VCaP (cell line): ENCODE data around the gene PSMG3.

Source experiments
- H3K27ac ChIP-seq: fragments of 450-650 bp; 2 replicates; pipeline ENCODE4 v1.5.1; 2017
- TF ChIP-seq, protein P1 (sequence below): fragments of 450-650 bp; conservative IDR thresholded peaks from 2 replicates; pipeline ENCODE4 v1.5.1; 2017; ENCODE audit warnings: mild to moderate bottlenecking, moderate library complexity

The PSMG3 gene, protein sequence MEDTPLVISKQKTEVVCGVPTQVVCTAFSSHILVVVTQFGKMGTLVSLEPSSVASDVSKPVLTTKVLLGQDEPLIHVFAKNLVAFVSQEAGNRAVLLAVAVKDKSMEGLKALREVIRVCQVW

DNA sequence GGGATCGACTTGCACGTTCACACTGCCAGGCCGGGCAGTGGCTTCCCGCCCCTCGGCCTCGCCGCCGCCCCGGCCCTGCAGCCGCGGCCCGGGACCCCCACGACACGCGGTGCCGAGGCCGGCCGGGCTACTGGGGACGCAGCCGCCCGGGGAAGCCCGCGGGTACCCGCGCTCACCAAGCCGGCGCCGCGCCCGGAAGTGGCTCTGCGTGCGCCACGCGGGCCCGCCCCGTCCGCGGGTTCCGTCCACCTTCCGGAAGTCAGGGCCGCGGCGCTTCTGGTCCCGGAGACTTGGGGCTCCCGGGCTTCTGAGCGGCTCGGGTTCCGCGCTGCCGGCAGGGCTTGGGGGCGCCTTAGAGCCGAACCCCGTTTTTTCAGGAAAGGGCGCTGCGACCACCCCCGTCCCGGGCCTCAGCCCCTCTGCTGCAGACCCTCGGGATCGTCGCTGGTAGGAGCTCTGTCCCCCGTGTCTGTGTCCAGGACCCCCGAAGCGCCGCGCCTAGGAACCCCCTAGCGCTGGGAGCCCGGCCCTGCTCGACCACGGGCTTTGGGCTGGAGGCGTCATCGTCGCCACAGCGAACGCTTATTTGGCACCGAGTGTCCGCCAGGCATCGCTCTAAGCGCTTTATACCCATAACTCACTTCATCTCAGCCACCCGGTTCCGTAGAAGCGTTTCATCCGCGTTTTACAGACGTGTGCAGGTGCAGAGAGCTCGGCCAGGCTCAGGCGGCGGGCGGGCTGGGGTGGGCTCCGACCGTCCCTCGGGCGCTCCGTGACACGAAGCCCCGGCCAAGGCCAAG lies at the start of gene PSMG3:
PSMG3 (minus strand) TSS at position 200 of the 800 bp plus-strand sequence. CDS start 693 bp downstream, outside the sequence.
- TF ChIP-seq, protein P1, sequence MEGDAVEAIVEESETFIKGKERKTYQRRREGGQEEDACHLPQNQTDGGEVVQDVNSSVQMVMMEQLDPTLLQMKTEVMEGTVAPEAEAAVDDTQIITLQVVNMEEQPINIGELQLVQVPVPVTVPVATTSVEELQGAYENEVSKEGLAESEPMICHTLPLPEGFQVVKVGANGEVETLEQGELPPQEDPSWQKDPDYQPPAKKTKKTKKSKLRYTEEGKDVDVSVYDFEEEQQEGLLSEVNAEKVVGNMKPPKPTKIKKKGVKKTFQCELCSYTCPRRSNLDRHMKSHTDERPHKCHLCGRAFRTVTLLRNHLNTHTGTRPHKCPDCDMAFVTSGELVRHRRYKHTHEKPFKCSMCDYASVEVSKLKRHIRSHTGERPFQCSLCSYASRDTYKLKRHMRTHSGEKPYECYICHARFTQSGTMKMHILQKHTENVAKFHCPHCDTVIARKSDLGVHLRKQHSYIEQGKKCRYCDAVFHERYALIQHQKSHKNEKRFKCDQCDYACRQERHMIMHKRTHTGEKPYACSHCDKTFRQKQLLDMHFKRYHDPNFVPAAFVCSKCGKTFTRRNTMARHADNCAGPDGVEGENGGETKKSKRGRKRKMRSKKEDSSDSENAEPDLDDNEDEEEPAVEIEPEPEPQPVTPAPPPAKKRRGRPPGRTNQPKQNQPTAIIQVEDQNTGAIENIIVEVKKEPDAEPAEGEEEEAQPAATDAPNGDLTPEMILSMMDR: 0 out of 2 replicates have a peak, but pooled peaks have one; percentile 15
- H3K27ac ChIP-seq: peak within 1 kb of the TSS; percentile 87

DNA sequence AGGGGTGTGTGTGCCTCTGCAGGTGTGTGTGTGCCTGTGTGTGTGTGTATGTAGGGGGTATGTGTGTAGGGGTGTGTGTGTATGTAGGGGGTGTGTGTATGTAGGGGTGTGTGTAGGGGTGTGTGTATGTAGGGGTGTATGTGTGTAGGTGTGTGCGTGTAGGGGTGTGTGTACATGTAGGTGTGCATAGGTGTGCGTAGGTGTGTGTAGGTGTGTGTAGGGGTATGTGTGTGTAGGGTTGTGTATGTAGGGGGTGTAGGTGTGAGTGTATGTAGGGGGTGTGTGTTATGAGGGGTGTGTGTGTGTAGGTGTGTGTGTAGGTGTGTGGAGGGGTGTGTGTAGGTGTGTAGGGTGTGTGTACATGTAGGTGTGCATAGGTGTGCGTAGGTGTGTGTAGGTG lies 48.6 kb upstream of the PSMG3 start:
- no peak overlapping the region for H3K27ac ChIP-seq
- TF ChIP-seq, protein P1: no peak

DNA sequence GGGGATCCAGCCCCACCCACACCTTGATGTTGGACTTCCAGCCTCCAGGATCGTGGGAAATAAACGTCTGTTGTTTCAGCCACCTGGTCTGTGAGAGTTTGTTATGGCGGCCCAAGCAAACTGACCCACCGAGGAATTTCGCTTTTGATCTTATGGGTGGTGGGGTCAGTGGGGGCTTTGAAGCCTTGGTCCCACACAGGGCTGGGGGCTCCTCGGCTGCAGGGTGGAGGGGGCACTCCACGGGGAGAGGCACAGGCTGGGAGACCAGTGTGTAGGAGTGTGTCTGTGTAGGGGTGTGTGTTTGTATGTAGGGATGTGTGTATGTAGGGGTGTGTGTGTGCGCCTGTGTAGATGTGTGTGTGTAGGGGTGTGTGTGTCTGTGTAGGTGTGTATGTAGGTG lies 48.1 kb upstream of the PSMG3 start:
- no peak overlapping the region for H3K27ac ChIP-seq
- TF ChIP-seq, protein P1: no peak

DNA sequence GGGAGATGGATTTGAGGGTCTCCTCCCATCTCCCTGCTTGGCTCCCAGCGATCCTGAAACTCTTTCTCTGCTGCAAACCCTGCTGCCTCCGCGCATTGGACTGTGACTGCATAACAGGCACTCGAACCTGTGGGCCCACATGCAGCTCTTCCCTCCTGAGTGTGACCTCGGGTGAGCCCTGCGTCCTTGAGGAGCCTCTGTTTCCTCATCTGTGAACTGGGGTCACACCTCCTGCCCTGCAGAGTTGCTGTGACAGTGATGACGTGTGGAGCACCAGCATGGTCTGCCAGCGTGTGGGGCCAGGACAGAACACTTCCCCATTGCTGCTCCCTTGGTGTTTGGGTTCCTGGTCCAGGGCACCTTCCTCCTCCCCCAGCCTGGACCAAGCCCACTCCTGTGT lies 46.9 kb upstream of the PSMG3 start:
- no peak overlapping the region for H3K27ac ChIP-seq
- TF ChIP-seq, protein P1: no peak

DNA sequence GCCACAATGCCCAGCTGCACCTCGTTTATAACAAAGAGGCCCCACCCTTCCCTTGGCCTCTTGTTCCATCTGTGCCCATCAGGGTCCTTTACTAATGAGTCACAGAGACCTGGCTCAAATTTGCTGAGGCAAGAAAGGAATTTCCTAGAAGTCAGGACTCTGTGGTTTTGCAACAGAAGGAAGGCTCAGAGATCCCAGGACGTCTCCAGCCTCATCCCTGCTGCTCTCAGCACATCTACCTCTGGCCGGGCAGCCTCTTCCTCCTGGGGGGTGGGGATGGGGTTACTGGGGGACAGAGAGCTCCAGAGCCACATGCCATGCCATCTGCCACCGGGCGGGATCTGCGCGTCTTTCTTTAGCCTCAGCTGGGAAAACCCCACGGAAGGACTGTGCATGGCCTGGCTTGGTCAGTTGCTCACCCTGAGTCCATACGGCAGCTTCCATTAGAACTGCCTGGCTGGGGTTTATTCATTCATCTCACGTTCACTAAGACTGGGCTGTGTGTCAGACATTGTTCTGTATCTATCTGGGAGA lies 41.9 kb upstream of the PSMG3 start:
- no peak overlapping the region for H3K27ac ChIP-seq
- TF ChIP-seq, protein P1: no peak

DNA sequence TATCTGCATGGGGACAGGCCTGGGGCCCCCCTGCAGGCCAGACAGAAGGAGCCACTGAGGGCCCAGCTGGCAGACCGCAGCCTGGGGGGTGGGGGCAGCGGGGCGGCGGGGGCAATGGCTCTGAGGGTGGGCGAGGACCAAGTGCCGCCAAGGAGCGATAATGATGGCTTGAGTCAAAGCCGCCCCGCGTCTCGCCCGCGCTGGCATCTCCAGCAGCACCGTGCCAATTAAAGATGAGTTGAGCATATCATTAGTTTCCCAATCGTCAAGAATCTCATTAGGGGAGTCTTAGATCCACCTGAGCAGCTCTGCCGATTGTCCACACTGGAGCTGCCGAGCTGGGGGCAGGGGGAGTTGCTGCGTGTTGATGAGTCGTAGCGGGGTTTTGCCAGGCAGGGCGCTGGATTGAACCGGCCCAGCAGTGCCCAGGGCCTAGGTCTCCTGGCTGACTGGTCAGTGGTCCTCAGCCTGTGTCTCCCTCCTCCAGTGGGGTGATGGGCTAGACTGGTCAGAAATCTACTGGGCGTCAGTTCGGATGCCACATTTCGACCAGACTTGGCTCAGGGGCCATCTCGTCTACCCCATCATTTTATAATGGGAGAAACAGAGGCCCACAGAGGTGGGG lies 41.0 kb upstream of the PSMG3 start:
- H3K27ac ChIP-seq: no peak overlapping the region
- TF ChIP-seq, protein P1: no peak

DNA sequence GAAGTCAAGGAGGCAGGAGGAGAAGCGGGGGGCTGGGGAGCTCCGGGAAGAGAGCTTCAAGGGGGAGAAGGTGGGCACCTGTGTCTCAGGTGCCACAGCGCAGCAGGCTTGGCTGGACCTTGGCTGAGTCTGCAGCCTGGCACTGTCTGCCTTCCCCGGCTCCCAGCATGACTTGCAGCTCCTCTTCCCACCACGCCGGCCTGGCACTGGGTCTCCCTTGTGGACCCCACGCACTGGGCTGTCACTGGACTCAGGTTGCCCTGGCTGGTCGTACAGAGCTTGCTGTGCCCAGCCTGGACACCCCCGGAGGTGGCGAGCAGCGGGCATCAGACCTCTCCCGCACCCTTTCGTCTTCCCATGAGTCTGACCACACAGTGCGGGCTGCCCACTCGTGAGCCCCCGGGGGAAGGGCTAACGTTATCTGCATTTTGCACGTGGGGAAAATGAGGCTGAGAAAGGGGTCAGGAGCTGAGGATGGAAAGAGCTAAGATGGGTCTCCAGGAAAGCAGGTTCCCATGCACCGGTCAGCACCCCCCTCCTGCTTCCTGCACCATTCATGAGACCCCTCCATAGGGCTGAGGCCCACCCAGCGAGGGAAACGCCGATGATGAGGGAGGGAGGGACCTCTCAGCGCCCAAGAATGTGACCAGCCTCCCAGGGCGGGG lies 40.3 kb upstream of the PSMG3 start:
- TF ChIP-seq, protein P1: no peak
- no peak overlapping the region for H3K27ac ChIP-seq
